Measurements from ENCODE around the gene NECTIN3. TPM values are rescaled to one million over a fixed set of nuclear protein-coding genes. Genes with fewer than 3 reads are reported as not detected.

Gene NECTIN3
- total and polyA plus RNA-seq, 10 of the 15 experiments (the other 5 are each of a cell fraction or from before 2014, with no cell fraction given) = 0.21 TPM; not detected in 9

GRCh38 chr3:111069974-111070771 lies 1.4 kb upstream of the NECTIN3 start:
- ChIA-PET SMC1A (ENCODE audit: uncharacterized antibody, unreplicated experiment) (interaction anchor here (0.6 kb wide), 1 partner anchor 202 kb away, joined by 3 read pairs; no protein-coding TSS in a partner anchor), CTCF (interaction anchor here (1.8 kb wide), 1 partner anchor 9 kb away, joined by 4 read pairs; no protein-coding TSS in a partner anchor), POLR2A (no interaction called here), RAD21 (ENCODE audit: unreplicated experiment) (no interaction called here)
- Histone ChIP-seq H3K9me3 (replicated peaks; ENCODE audit: control insufficient read depth, insufficient read depth, low read length) (no peaks in the 10 kb centered on the region), H3K9ac (ENCODE audit: control insufficient read depth, insufficient read depth, low read length) (no peak overlapping the region), H3K36me3 (ENCODE audit: control insufficient read depth in 2 of 2, insufficient read depth in 2 of 2, low read length in 1 of 2) (no peaks in the 10 kb centered on the region), H2AFZ (ENCODE audit: control insufficient read depth, low read depth, low read length) (no peak overlapping the region), H3K4me1 (ENCODE audit: control insufficient read depth, insufficient read depth, low read length) (no peaks in the 10 kb centered on the region), H4K20me1 (ENCODE audit: control insufficient read depth, insufficient read depth) (no peaks in the 10 kb centered on the region), H3K4me3 (no peak overlapping the region), H3K79me2 (ENCODE audit: control insufficient read depth, insufficient read depth, low read length) (no peaks in the 10 kb centered on the region), H3K27ac (ENCODE audit: control insufficient read depth, insufficient read depth) (no peak overlapping the region), H3K4me2 (ENCODE audit: control insufficient read depth, insufficient read depth) (no peak overlapping the region), H3K27me3 (replicated peaks in 1 of 2; ENCODE audit: control insufficient read depth in 2 of 2, insufficient read depth in 2 of 2, low read length in 1 of 2) (peaks cover 10 to 23% of the 10 kb centered on the region in 2 experiments)
- FAIRE-seq (no peak), ATAC-seq (no peak), DNase-seq (ENCODE audit: low read depth, low spot score) (no peak)
- no TSS peak for BruUV-seq (replicated peaks)
- TF ChIP-seq ASH2L (IDR thresholded peaks at IDR 0.05; ENCODE audit: borderline replicate concordance, low read depth) = no peak
- TF ChIP-seq ATF3 (IDR thresholded peaks at IDR 0.05; ENCODE audit: borderline replicate concordance, extremely low read depth, low read depth, low read length) = no peak
- intact Hi-C loops (cut with micrococcal nuclease; ENCODE audit: unreplicated experiment) = no loop called here
- in situ Hi-C loops (cut with MboI) = no loop called here
- WGBS (ENCODE audit: insufficient coverage, insufficient replicate concordance, low lambda C conversion rate, missing lambda C conversion rate) = 29% methylated on average over 25 of the region's 25 CpGs

GRCh38 chr3:111070772-111071256 lies 802 bp upstream of the NECTIN3 start:
- H3K4me1 ChIP-seq (ENCODE audit: control insufficient read depth, insufficient read depth, low read length) = no peaks in the 10 kb centered on the region
- CTCF ChIA-PET = no interaction called here
- no peak overlapping the region for H3K27ac ChIP-seq (ENCODE audit: control insufficient read depth, insufficient read depth)
- H4K20me1 ChIP-seq (ENCODE audit: control insufficient read depth, insufficient read depth) = no peaks in the 10 kb centered on the region
- in situ Hi-C loops (cut with MboI) = no loop called here
- H3K36me3 ChIP-seq (ENCODE audit: control insufficient read depth in 2 of 2, insufficient read depth in 2 of 2, low read length in 1 of 2) = no peaks in the 10 kb centered on the region
- no peak overlapping the region for H2AFZ ChIP-seq (ENCODE audit: control insufficient read depth, low read depth, low read length)
- 5% methylated on average over 19 of the region's 23 CpGs for WGBS (ENCODE audit: insufficient coverage, insufficient replicate concordance, low lambda C conversion rate, missing lambda C conversion rate)
- POLR2A ChIA-PET = no interaction called here
- FAIRE-seq = no peak
- BruUV-seq (replicated peaks) = no TSS peak
- intact Hi-C loops (cut with micrococcal nuclease; ENCODE audit: unreplicated experiment) = no loop called here
- no peak overlapping the region for H3K4me2 ChIP-seq (ENCODE audit: control insufficient read depth, insufficient read depth)
- H3K9ac ChIP-seq (ENCODE audit: control insufficient read depth, insufficient read depth, low read length) = no peak overlapping the region
- peaks cover 10 to 23% of the 10 kb centered on the region in 2 experiments for H3K27me3 ChIP-seq (replicated peaks in 1 of 2; ENCODE audit: control insufficient read depth in 2 of 2, insufficient read depth in 2 of 2, low read length in 1 of 2)
- no peak for TF ChIP-seq POLR2AphosphoS5 (IDR thresholded peaks at IDR 0.05; ENCODE audit: low read length)
- no peaks in the 10 kb centered on the region for H3K79me2 ChIP-seq (ENCODE audit: control insufficient read depth, insufficient read depth, low read length)
- ATAC-seq = no peak
- SMC1A ChIA-PET (ENCODE audit: uncharacterized antibody, unreplicated experiment) = no interaction called here
- RAD21 ChIA-PET (ENCODE audit: unreplicated experiment) = no interaction called here
- H3K4me3 ChIP-seq = no peak overlapping the region
- no peaks in the 10 kb centered on the region for H3K9me3 ChIP-seq (replicated peaks; ENCODE audit: control insufficient read depth, insufficient read depth, low read length)
- no peak for DNase-seq (ENCODE audit: low read depth, low spot score)

Measured in GM12878 (cell line).